Stimulated activated naive CD8-positive, alpha-beta T cell treated with anti-CD3 and anti-CD28 coated beads, Interleukin-15, Interleukin-2, amounts not matched to agents 100 ng/mL and 50 ng/mL, for 24 hours (primary cell): ENCODE results near the gene HLA-DRB1.
"Not testable (repeated sequence)": the region's sequence is repeated elsewhere in the genome, so short reads cannot be mapped to it uniquely, and the experiment has no call there.

Experiments used
- H3K27ac Mint-ChIP-seq: one replicate; pipeline ENCODE4 v1.8.0; 2021; ENCODE audit warnings: mild to moderate bottlenecking, mixed read lengths
- H3K27me3 Mint-ChIP-seq: one replicate; pipeline ENCODE4 v1.8.0; 2021; ENCODE audit warnings: mixed read lengths
- H3K36me3 Mint-ChIP-seq: one replicate; pipeline ENCODE4 v1.8.0; 2021; ENCODE audit warnings: low read depth, mixed read lengths
- H3K4me1 Mint-ChIP-seq: one replicate; pipeline ENCODE4 v1.8.0; 2021; ENCODE audit warnings: low read depth, mixed read lengths
- H3K4me3 Mint-ChIP-seq: one replicate; pipeline ENCODE4 v1.8.0; 2021; ENCODE audit warnings: mild to moderate bottlenecking, mixed read lengths
- H3K9me3 Mint-ChIP-seq: one replicate; pipeline ENCODE4 v1.8.0; 2021; ENCODE audit warnings: mixed read lengths

Gene HLA-DRB1

DNA sequence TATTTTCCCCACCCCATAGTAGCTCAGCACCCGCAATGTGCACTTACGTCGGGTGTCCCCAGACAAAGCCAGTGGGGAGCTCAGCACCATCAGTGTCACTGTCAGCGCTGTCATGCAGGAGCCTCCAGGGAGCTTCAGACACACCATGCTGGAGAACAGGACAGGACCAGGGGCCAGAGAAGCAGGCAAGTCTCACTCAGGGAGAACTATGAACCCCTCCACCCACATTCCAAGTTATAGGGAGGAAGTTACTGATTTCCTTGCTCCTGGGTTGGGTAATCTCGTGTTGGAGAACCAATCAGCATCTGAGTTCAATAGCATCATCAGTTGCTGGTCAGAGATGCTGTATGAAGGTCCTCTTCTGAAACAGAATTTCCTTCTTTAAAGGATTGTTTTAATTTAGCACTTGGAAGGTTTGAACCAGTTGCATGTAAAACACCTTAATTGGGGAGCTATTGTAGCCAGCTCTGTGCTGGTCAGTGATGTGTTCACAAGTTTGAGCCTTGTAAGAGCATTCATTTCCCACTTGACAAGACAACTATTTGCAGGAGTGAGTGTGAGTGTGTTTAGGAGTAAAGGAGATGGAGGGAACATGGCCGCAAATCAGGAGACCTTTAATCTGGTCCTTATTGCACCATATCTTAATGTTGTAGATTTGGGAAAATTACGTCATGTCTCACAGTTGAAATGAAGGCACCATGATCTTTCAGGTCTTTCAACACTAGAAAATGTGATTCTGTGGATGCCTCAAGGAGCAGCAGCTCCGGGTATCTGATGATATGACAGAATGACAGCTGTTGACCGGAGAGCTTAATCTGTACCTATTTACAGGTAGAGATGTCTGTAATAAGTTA, at the start of gene HLA-DRB1:
Gene HLA-DRB1 (minus strand): TSS at position 253 of the 854 bp plus-strand sequence. CDS start 106 bp downstream, at position 147.
- no peaks in the 10 kb centered on the region for H3K27me3 Mint-ChIP-seq
- H3K36me3 Mint-ChIP-seq = peaks cover 12% of the 10 kb centered on the region
- H3K4me1 Mint-ChIP-seq = peaks cover 17% of the 10 kb centered on the region
- H3K4me3 Mint-ChIP-seq = peak within 1 kb of the TSS; percentile 75
- H3K9me3 Mint-ChIP-seq = no peaks in the 10 kb centered on the region
- H3K27ac Mint-ChIP-seq = peak within 1 kb of the TSS; percentile 68

DNA sequence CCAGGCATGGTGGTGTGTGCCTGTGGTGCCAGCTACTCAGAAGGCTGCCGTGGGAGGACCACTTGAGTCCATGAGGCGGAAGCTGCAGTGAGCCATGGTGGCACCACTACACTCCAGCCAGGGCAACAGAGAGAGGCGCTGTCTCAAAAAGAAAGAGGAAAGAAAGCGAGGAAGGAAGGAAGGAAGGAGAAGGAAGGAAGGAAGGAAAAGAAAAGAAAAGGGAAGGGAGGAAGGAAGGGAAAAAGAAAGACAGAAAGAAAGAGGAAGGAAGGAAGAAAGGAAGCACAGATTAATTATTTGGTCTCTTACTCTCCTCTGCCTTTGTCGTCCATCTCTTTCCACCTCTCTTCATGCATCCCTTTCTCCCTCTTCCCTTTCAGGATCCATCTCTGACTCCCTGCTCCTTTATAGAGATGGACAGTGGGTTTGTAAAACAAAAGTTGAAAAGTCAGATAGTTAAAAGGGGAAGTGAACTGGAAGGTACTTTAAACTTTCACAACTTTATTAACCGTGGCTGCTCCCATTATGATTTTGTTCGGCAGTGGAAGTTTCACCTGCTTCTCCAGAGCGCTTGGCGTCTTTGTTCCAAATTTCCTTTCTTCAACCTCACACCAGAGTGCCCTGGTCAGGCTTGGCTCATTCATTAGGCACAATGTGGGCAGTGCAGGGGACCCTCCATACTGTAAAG, 49.0 kb upstream of the HLA-DRB1 start:
- Mint-ChIP-seq H3K4me1 (peaks cover 55% of the 10 kb centered on the region), H3K27ac (peak overlapping the region; percentile 79), H3K27me3 (peaks cover 3% of the 10 kb centered on the region), H3K36me3 (peaks cover 13% of the 10 kb centered on the region), H3K9me3 (no peaks in the 10 kb centered on the region), H3K4me3 (peak overlapping the region; percentile 78)

DNA sequence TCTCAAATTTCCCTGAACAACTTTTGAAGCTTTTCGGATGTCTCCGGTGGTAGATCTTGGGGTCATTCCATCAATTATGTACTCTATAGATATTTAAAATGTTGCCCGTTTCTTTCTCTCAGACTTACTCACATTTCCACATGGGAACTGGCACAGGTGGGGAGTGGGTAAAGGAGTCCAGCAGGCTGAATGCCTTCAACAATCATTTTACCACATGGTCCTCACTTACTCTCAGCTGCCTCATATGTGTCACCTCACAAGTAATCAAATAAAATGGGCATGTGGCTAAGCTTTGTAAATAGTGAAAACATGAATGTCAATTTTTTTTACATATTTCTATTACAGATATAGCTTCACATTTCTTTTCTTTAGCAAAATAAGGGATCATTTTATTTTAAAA, 48.2 kb upstream of the HLA-DRB1 start:
- H3K9me3 Mint-ChIP-seq = no peaks in the 10 kb centered on the region
- H3K4me3 Mint-ChIP-seq = peak overlapping the region; percentile 78
- peak overlapping the region; percentile 59 for H3K27ac Mint-ChIP-seq
- H3K27me3 Mint-ChIP-seq = peaks cover 3% of the 10 kb centered on the region
- H3K36me3 Mint-ChIP-seq = peaks cover 7% of the 10 kb centered on the region
- H3K4me1 Mint-ChIP-seq = peaks cover 50% of the 10 kb centered on the region

DNA sequence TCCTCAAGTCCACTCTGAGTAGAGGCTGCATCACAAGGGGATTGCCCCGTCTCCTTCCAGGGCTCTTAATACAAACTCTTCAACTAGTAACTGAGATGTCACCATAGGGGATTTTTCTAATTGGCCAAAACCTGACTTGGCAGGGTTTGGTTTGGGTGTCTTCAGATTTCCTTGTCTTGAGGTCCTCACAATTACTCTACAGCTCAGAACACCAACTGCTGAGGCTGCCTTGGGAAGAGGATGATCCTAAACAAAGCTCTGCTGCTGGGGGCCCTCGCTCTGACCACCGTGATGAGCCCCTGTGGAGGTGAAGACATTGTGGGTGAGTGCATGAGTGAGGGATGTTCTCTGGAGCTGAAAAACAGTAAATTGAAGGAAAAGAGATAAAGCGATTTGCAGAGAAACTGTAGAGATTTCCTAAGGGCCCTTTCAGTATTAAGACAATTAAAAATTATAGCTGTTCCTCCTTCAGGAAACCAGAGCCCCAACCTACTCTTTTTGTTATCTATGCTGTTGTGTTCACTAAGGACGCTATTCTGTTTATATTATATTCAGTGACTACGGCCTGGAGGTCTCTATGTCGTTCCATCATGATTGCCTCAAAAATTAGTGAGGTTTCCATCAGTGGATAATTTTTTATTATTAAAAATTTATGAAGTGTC, 47.7 kb upstream of the HLA-DRB1 start, which contains the start of gene HLA-DQA1:
Gene HLA-DQA1 (plus strand): TSS at position 188 of the 662 bp plus-strand sequence. CDS start 53 bp downstream, at position 241.
- Mint-ChIP-seq H3K27ac (peak within 1 kb of the TSS; percentile 79), H3K9me3 (no peaks in the 10 kb centered on the region)

DNA sequence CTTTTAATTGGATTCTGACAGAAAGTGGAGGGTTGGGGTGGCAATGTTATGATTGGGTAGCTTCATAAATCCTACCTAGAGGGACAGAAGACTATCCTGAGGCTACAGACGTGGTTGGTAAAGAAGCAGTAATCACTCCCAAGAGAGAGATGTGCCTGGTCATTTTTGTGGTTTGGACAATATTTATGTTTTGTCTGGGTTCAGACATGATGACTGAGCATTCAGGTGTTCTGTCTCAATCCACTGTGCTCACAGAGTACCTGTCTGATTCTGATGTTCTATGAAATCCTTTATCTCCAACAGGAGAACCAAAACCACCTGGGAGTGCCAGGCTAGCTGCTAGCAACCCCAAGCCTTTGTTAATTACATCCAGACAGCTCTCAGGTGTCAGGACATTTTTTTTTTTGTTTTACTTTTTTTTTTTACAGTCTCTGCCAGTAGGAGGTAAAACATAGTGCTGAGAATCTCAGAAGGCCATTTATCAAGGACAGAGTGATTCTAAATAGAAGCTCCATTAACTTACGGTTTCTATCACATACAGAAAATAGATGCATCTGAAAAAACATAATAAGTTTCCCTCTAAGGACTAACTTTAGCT, 46.0 kb upstream of the HLA-DRB1 start:
- Mint-ChIP-seq H3K36me3 (no peaks in the 10 kb centered on the region), H3K4me3 (no peak overlapping the region), H3K9me3 (no peaks in the 10 kb centered on the region), H3K4me1 (peaks cover 35% of the 10 kb centered on the region), H3K27ac (no peak overlapping the region), H3K27me3 (peaks cover 3% of the 10 kb centered on the region)

More for the DNA sequence above, 47.7 kb upstream of the HLA-DRB1 start, which contains the start of gene HLA-DQA1:
- H3K27me3 Mint-ChIP-seq = peaks cover 3% of the 10 kb centered on the region
- peak within 1 kb of the TSS; percentile 78 for H3K4me3 Mint-ChIP-seq
- peaks cover 50% of the 10 kb centered on the region for H3K4me1 Mint-ChIP-seq
- peaks cover 4% of the 10 kb centered on the region for H3K36me3 Mint-ChIP-seq

DNA sequence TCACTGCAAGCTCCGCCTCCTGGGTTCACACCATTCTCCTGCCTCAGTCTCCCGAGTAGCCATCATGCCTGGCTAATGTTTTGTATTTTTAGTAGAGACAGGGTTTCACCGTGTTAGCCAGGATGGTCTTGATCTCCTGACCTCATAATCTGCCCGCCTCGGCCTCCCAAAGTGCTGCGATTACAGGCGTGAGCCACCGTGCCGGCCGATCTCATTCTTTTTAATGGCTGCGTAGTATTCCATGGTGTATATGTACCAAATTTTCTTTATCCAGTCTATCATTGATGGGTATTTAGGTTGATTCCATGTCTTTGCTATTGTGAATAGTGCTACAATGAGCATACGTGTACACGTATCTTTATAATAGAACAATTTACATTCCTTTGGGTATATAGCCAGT, 40.1 kb upstream of the HLA-DRB1 start:
- peaks cover 42% of the 10 kb centered on the region for H3K4me1 Mint-ChIP-seq
- not testable (repeated sequence) for H3K27me3 Mint-ChIP-seq, H3K9me3 Mint-ChIP-seq, H3K27ac Mint-ChIP-seq, H3K4me3 Mint-ChIP-seq, H3K36me3 Mint-ChIP-seq

DNA sequence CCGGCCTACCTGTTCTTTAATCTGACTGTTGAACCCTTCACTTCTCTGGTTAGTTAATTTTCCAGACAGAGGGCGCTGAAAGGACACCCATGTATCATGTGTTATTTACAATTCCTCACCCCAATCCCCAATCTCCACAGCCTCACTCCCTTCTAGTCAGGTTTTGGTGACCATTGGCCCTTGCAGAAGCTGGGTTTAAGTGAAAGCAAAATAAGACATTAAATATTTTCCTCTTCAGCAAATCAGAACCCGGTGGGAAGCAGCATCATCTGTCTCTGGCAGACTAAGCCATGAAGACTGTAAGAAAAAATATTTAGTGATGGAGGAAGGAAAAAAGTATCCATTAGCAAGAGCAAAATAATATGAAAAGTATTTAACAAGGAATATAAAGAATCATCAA, 38.2 kb upstream of the HLA-DRB1 start:
- H3K9me3 Mint-ChIP-seq = no peaks in the 10 kb centered on the region
- no peaks in the 10 kb centered on the region for H3K36me3 Mint-ChIP-seq
- H3K27ac Mint-ChIP-seq = peak overlapping the region; percentile 84
- H3K27me3 Mint-ChIP-seq = no peaks in the 10 kb centered on the region
- H3K4me3 Mint-ChIP-seq = peak overlapping the region; percentile 52
- H3K4me1 Mint-ChIP-seq = peaks cover 54% of the 10 kb centered on the region

DNA sequence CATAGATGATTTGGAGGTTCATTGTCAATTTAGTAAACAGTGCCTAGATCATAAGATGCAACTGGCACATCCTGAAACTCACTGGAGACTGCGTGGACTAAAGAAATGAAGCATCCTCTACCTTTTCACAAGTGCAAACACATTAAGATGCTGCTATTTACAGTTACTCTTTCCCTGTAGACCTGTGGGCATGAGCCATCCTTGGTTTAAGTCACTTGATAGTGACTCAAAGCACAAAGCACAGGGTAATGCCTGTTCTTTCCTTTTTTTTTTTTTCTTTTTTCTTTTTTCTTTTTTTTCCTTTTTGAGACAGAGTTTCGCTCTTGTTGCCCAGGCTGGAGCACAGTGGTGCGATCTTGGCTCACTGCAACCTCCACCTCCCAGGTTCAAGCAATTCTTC, 37.6 kb upstream of the HLA-DRB1 start:
- Mint-ChIP-seq H3K9me3 (no peaks in the 10 kb centered on the region), H3K36me3 (no peaks in the 10 kb centered on the region), H3K27ac (no peak overlapping the region), H3K4me1 (peaks cover 54% of the 10 kb centered on the region), H3K27me3 (no peaks in the 10 kb centered on the region), H3K4me3 (no peak overlapping the region)

DNA sequence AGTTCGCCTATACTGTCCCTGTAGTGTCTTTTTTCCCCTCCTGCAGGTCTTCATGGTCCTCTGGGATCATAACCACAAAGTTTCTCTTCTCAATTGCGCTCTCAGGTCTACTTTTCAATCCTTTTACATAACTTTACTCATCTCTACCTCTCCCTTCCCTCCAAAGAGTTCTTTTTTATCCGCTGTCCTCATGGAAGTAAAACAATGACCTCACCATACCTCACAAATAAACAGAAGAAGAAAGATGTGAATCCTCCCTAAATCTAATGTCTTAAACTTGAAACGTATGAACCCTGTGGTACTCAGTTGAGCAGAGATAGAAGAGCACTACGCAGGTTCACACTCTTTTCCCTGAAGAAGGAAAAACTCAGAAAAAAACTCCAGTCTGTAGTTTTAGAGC, 35.5 kb upstream of the HLA-DRB1 start:
- peak overlapping the region; percentile 5 for H3K4me3 Mint-ChIP-seq
- no peaks in the 10 kb centered on the region for H3K9me3 Mint-ChIP-seq
- H3K4me1 Mint-ChIP-seq = peaks cover 67% of the 10 kb centered on the region

DNA sequence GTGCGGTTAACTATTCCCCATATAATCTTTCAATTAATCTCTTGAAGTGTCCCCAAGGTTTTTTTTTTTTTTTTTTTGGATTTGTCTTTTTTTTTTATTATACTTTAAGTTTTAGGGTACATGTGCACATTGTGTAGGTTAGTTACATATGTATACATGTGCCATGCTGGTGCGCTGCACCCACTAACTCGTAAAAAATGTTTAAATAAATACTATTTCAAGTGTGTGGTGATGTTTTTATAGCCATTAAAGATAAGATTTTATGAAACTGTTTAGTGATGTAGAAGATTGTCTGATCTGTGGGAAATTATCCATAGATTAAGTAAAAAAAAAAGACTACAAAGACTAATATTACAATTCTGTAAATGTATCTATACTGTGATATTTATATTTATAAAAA, 34.9 kb upstream of the HLA-DRB1 start:
- no peak overlapping the region for H3K4me3 Mint-ChIP-seq
- H3K4me1 Mint-ChIP-seq = peaks cover 67% of the 10 kb centered on the region
- no peaks in the 10 kb centered on the region for H3K36me3 Mint-ChIP-seq
- no peak overlapping the region for H3K27ac Mint-ChIP-seq
- H3K27me3 Mint-ChIP-seq = no peaks in the 10 kb centered on the region
- no peaks in the 10 kb centered on the region for H3K9me3 Mint-ChIP-seq

More for the DNA sequence above, 35.5 kb upstream of the HLA-DRB1 start:
- Mint-ChIP-seq H3K27ac (peak overlapping the region; percentile 16), H3K27me3 (no peaks in the 10 kb centered on the region), H3K36me3 (no peaks in the 10 kb centered on the region)

DNA sequence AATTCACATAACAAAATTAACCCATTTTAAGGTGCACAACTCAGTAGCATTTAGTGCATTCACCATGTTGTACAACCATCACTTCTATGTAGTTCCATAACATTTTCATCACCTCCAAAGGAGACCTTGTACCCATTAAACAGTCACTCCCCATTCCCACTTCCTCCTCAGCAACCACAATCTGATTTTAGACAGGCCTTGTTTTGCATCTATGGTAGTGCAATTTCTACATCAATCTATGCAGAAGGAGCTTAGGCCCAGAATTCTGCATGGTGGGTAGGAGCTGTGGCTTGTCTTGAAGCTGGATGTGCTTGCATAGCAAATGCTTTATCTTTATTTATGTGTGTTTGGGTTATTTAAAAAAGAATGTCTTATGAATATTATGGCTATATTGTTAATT, 34.0 kb upstream of the HLA-DRB1 start:
- Mint-ChIP-seq H3K4me1 (peaks cover 67% of the 10 kb centered on the region), H3K36me3 (no peaks in the 10 kb centered on the region), H3K4me3 (peak overlapping the region; percentile 62)

DNA sequence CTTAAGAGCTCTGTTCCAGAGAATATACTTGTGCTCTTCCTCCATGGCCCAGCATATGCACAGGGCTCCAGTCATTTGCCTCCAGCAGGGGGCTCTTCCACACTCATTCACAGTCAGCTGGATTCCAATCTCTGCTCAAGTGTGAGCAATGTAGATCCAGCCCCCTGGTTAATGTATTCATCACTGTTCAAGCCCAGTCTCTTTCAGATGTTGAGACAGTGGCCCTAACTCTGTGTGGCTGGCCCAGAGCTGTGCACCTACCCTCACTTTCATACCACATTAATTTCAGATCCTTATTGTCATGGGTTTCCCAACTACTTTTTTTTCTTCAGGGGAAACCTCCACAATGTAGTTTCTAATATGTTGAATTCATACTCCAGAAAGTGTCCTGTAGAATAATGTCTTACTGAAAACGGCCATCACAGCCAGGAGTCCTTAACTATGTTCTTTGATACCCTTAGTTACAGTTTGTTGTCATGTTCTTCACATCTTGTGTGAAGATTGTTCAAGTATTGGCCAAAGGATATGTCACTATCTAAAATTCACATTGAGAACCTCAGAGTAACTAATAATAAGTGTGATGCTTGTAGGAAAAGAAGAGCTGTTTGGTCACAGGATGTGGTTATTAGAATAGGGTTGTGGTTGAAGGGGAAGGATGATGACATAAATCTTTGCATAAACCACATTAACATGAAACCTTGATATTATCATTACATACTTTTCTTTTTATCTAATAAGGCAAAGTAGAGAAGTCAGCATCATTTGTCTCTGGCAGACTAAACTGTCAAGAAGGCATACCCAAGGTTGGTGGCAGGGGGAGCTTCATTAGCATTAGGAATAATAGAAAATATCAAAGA, 33.1 kb upstream of the HLA-DRB1 start:
- H3K27me3 Mint-ChIP-seq = no peaks in the 10 kb centered on the region
- peaks cover 60% of the 10 kb centered on the region for H3K4me1 Mint-ChIP-seq
- H3K9me3 Mint-ChIP-seq = peaks cover 3% of the 10 kb centered on the region
- peak overlapping the region; percentile 89 for H3K27ac Mint-ChIP-seq
- peak overlapping the region; percentile 68 for H3K4me3 Mint-ChIP-seq
- H3K36me3 Mint-ChIP-seq = no peaks in the 10 kb centered on the region

More for the DNA sequence above, 34.0 kb upstream of the HLA-DRB1 start:
- no peaks in the 10 kb centered on the region for H3K9me3 Mint-ChIP-seq
- H3K27me3 Mint-ChIP-seq = no peaks in the 10 kb centered on the region
- peak overlapping the region; percentile 63 for H3K27ac Mint-ChIP-seq

DNA sequence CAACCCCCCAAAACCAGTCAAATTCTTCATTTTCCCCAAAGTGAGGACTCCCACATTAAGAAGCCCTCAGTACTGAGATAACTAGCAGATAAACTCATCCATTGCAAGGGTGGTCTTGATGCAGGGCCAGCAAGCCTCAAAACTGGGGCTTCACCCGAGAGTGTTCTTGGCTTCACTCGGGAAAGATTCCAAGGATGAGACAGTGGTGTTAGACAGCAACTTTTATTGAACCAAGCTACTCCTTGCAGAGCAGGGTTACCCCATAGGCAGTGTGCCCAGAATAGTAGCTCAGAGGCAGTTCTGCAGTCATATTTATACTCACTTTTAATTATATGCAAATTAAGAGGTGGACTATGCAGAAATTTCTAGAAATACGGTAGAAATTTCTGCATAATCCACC, 31.7 kb upstream of the HLA-DRB1 start:
- H3K4me1 Mint-ChIP-seq = peaks cover 55% of the 10 kb centered on the region
- H3K9me3 Mint-ChIP-seq = peaks cover 3% of the 10 kb centered on the region
- no peak overlapping the region for H3K4me3 Mint-ChIP-seq
- H3K36me3 Mint-ChIP-seq = no peaks in the 10 kb centered on the region
- no peaks in the 10 kb centered on the region for H3K27me3 Mint-ChIP-seq
- no peak overlapping the region for H3K27ac Mint-ChIP-seq

DNA sequence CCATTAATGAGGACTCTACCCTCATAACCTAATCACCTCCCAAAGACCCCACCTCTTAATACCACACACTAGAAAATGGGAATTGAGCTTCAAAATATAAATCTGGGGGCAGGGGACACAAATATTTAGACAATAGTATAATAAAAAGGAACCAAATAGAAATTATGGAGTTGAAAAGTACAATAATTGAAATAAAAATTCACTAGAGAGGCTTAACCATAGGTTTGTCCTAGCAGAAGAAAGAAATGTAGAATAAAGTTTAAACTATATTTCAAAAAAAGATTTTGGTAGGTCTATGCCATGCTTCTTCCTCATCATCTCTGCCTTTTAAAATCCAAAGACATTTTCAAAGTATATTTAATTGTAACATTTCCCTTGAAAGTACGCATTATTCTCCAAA, 28.1 kb upstream of the HLA-DRB1 start:
- Mint-ChIP-seq H3K27ac (no peak overlapping the region), H3K36me3 (no peaks in the 10 kb centered on the region), H3K9me3 (peaks cover 3% of the 10 kb centered on the region), H3K4me1 (peaks cover 46% of the 10 kb centered on the region), H3K4me3 (no peak overlapping the region), H3K27me3 (no peaks in the 10 kb centered on the region)
